AG04449 (cell line): ENCODE results near the gene BOK.
"Not testable (repeated sequence)": the region's sequence is repeated elsewhere in the genome, so short reads cannot be mapped to it uniquely, and the experiment has no call there.

Source experiments
- CTCF ChIA-PET: fragments of 350-600 bp; formaldehyde crosslinking; extraction: SDS; loops from one replicate; lab custom pipeline; 2021; ENCODE audit warnings: antibody characterized with exemption; lab: Yijun Ruan, JAX
- POLR2A ChIA-PET: fragments of 400-600, 350-600 bp; formaldehyde crosslinking; extraction: SDS; loops from one replicate; lab custom pipeline; 2020; ENCODE audit warnings: antibody characterized with exemption, inconsistent platforms; lab: Yijun Ruan, JAX
- DNase-seq: peaks from one replicate; pipeline ENCODE4 v3.0.0-alpha.2; 2010; ENCODE audit warnings: low read depth, low spot score
- H3K4me3 ChIP-seq: 2 replicates; pipeline ENCODE4 v1.5.1; 2011; ENCODE audit warnings: low read depth, mild to moderate bottlenecking, control low read depth, low read length
- TF ChIP-seq, protein P1 (sequence below): IDR thresholded peaks from one replicate; pipeline ENCODE4 v1.5.1; 2011; ENCODE audit warnings: mild to moderate bottlenecking, moderate library complexity, low read length, control low read depth, inconsistent platforms; ENCODE audit not compliant: insufficient read depth; ENCODE audit errors: missing control alignments

BOK gene

GRCh38 chr2:241567776-241568175 is 9.2 kb downstream of the BOK start:
- DNase-seq = no peak
- H3K4me3 ChIP-seq = no peak overlapping the region
- ChIA-PET POLR2A (no interaction called here), CTCF (no interaction called here)
- TF ChIP-seq, protein P1, sequence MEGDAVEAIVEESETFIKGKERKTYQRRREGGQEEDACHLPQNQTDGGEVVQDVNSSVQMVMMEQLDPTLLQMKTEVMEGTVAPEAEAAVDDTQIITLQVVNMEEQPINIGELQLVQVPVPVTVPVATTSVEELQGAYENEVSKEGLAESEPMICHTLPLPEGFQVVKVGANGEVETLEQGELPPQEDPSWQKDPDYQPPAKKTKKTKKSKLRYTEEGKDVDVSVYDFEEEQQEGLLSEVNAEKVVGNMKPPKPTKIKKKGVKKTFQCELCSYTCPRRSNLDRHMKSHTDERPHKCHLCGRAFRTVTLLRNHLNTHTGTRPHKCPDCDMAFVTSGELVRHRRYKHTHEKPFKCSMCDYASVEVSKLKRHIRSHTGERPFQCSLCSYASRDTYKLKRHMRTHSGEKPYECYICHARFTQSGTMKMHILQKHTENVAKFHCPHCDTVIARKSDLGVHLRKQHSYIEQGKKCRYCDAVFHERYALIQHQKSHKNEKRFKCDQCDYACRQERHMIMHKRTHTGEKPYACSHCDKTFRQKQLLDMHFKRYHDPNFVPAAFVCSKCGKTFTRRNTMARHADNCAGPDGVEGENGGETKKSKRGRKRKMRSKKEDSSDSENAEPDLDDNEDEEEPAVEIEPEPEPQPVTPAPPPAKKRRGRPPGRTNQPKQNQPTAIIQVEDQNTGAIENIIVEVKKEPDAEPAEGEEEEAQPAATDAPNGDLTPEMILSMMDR = no peak

DNA sequence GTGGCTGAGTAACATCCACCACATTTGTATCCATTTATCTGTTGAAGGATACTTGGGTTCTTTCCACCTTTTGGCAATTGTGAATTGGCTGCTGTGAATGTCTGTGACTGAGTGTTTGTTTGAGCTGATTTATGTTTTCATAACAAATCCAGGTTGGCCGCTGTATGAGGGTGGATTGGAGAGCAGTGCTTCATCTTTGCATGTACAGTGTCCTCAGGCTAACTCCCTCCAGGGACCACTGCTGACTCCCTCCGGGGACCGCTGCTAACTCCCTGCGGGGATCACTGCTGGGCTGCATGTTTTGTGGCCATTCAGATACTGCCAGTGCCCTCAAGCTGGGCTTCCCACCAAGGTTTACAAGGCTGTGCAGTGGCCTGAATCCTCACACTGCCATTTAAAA is 10.2 kb downstream of the BOK start:
- no peak overlapping the region for H3K4me3 ChIP-seq
- CTCF ChIA-PET = no interaction called here
- TF ChIP-seq, protein P1 = no peak
- POLR2A ChIA-PET = no interaction called here
- no peak for DNase-seq

GRCh38 chr2:241569831-241570281 is 11.3 kb downstream of the BOK start:
- no peak overlapping the region for H3K4me3 ChIP-seq
- ChIA-PET POLR2A (no interaction called here), CTCF (no interaction called here)
- no peak for DNase-seq
- TF ChIP-seq, protein P1 = no peak

GRCh38 chr2:241570961-241571581 is 12.5 kb downstream of the BOK start:
- ChIA-PET POLR2A (no interaction called here), CTCF (no interaction called here)
- TF ChIP-seq, protein P1 = no peak
- DNase-seq = no peak
- H3K4me3 ChIP-seq = no peak overlapping the region

DNA sequence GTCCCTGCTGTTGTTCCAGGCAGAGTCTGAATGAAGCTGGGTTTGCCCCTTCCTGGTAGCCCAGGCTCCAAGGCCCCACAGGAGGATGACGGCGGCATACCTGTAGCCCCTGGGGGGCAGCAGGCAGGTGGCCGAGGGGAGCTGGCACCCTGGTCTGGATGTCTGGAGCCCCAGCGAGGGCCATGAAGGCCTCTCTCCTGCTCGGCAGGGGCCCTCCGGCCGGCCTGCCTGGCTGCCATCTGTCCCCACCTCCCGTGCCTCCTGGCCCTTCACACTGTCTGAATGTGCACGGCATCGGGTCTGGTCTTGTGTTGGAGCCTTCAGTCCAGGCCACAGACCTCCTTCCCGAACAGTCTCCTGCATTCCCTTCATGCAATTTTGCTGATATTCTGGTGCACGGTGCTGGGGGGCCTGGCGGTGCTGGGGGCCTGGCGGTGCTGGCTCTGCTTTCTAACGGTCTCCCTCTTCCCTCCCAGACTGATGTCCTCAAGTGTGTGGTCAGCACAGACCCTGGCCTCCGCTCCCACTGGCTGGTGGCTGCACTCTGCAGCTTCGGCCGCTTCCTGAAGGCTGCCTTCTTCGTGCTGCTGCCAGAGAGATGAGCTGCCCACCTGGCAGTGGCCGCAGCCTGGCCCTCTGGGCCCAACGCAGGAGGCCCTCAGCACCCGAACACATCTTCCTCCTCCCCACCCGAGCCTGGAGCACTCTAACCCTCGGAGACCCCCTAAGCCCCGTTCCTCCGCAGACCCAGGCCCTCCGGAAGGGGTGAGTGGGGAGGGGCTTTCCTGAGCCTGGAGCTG is 13.5 kb downstream of the BOK start:
- DNase-seq = no peak
- POLR2A ChIA-PET = no interaction called here
- CTCF ChIA-PET = no interaction called here
- TF ChIP-seq, protein P1 = no peak
- H3K4me3 ChIP-seq = no peak overlapping the region

DNA sequence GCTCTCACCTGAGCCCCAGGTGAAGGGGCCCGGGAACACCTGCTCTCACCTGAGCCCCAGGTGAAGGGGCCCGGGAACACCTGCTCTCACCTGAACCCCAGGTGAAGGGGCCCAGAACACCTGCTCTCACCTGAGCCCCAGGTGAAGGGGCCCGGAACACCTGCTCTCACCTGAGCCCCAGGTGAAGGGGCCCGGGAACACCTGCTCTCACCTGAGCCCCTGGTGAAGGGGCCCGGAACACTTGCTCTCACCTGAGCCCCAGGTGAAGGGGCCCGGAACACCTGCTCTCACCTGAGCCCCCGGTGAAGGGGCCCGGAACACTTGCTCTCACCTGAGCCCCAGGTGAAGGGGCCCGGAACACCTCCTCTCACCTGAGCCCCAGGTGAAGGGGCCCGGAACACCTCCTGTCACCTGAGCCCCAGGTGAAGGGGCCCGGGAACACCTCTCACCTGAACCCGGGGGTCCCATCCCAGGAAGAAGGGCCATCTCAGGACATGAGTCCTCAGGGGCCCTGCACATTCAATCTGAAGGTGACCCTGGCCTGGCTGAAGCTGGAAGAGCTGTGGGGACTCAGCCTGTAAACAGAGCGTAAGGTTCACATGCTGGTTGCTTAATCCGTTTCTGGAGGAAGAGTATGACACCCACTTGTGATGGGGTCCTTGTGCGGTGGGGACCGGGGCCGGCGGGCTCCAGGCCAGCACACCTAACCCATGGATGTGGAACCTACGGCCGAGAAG is 14.5 kb downstream of the BOK start:
- CTCF ChIA-PET, DNase-seq, POLR2A ChIA-PET: not testable (repeated sequence)

More for the DNA sequence above, 14.5 kb downstream of the BOK start:
- not testable (repeated sequence) for H3K4me3 ChIP-seq
